Hematopoietic multipotent progenitor cell treated with erythropoietin and hydrocortisone succinate and interleukin-3 and kit ligand, for 4 days (in vitro differentiated cells): ENCODE measurements around the gene REX1BD.
A peak's percentile ranks its signal among the peaks of the same experiment; 100 is the strongest.
"Not testable (repeated sequence)": the region's sequence is repeated elsewhere in the genome, so short reads cannot be mapped to it uniquely, and the experiment has no call there.

Source experiments
- DNase-seq: peaks from one replicate; pipeline ENCODE4 v3.0.0-alpha.2; 2015

REX1BD gene

GRCh38 chr19:18588611-18589379, at the start of gene REX1BD:
Gene REX1BD, plus strand, starts transcription at chr19:18588798. Its CDS starts 4 bp downstream, at chr19:18588802.
- peak; percentile 95 for DNase-seq

GRCh38 chr19:18539372-18539771, 49.2 kb upstream of the REX1BD start:
- no peak for DNase-seq

- not testable (repeated sequence) for DNase-seq
Measured at GRCh38 chr19:18540200-18540599, 48.4 kb upstream of the REX1BD start.

GRCh38 chr19:18541258-18541991, 47.2 kb upstream of the REX1BD start:
- no peak for DNase-seq

GRCh38 chr19:18541992-18542940, 46.3 kb upstream of the REX1BD start:
- DNase-seq, result peak; percentile 52

- peak; percentile 97 for DNase-seq
Measured at GRCh38 chr19:18542941-18543813, 45.4 kb upstream of the REX1BD start, which contains the start of gene FKBP8. Gene FKBP8, minus strand, starts transcription at chr19:18543573. Its CDS starts 1,603 bp downstream, at chr19:18541970.

GRCh38 chr19:18543814-18544475, 44.7 kb upstream of the REX1BD start:
- peak; percentile 100 for DNase-seq

GRCh38 chr19:18551631-18552030, 37.0 kb upstream of the REX1BD start:
- DNase-seq, result no peak

GRCh38 chr19:18557411-18558201, 31.0 kb upstream of the REX1BD start, which contains the start of gene KXD1:
Gene KXD1, plus strand, starts transcription at chr19:18557870. Its CDS starts 4,187 bp downstream, at chr19:18562057.
- DNase-seq, result peak; percentile 100

GRCh38 chr19:18558202-18558555, 30.4 kb upstream of the REX1BD start:
- DNase-seq, result peak; percentile 18

- peak; percentile 23 for DNase-seq
Measured at GRCh38 chr19:18558604-18559003, 30.0 kb upstream of the REX1BD start.

- no peak for DNase-seq
Measured at GRCh38 chr19:18559685-18560084, 28.9 kb upstream of the REX1BD start.

GRCh38 chr19:18562086-18562485, 26.5 kb upstream of the REX1BD start:
- no peak for DNase-seq

GRCh38 chr19:18566953-18567352, 21.6 kb upstream of the REX1BD start:
- no peak for DNase-seq

- no peak for DNase-seq
Measured at GRCh38 chr19:18568367-18568766, 20.2 kb upstream of the REX1BD start.

GRCh38 chr19:18571564-18572344, 16.8 kb upstream of the REX1BD start, which contains the start of gene UBA52:
Gene UBA52, plus strand, starts transcription at chr19:18571857. Its CDS starts 1,444 bp downstream, at chr19:18573301.
- DNase-seq, result peak; percentile 99

- no peak for DNase-seq
Measured at GRCh38 chr19:18574691-18575291, 13.8 kb upstream of the REX1BD start.

GRCh38 chr19:18576383-18576782, 12.2 kb upstream of the REX1BD start:
- no peak for DNase-seq

- DNase-seq, result no peak
Measured at GRCh38 chr19:18577365-18577914, 11.2 kb upstream of the REX1BD start.
